HEK293 (cell line): ENCODE results near the gene SESN1.

Source experiments
- CTCF ChIA-PET: fragments of 350-600 bp; formaldehyde crosslinking; extraction: SDS; loops from one replicate; lab custom pipeline; 2021; ENCODE audit warnings: antibody characterized with exemption; lab: Yijun Ruan, JAX
- POLR2A ChIA-PET: fragments of 300-600 bp; formaldehyde crosslinking; extraction: SDS; loops from one replicate; lab custom pipeline; 2020; ENCODE audit warnings: antibody characterized with exemption, inconsistent platforms; lab: Yijun Ruan, JAX
- H3K27ac ChIP-seq: fragments of 200-500 bp; sonication (Bioruptor generic); 2 replicates; pipeline ENCODE4 v1.5.1; 2014; ENCODE audit warnings: low read depth, low read length, control low read depth, inconsistent platforms; ENCODE audit errors: extremely low read depth
- H3K36me3 ChIP-seq, 2 experiments: fragments of 200-500 bp in 1 of 2; sonication (Bioruptor generic) in 1 of 2; 1 replicate in 1 of 2; 2 replicates in 1 of 2; pipeline ENCODE4 v1.5.1; 2014 to 2017; ENCODE audit warnings: inconsistent platforms in 2 of 2, low read length in 2 of 2; ENCODE audit not compliant: control insufficient read depth in 2 of 2, insufficient read depth in 1 of 2
- H3K4me1 ChIP-seq: fragments of 200-500 bp; sonication (Bioruptor generic); 2 replicates; pipeline ENCODE4 v1.5.1; 2014; ENCODE audit warnings: mild to moderate bottlenecking, low read length, inconsistent platforms; ENCODE audit not compliant: control insufficient read depth, insufficient read depth
- H3K4me3 ChIP-seq: 2 replicates; pipeline ENCODE4 v1.5.1; 2011; ENCODE audit warnings: low read depth, mild to moderate bottlenecking, control low read depth, low read length, moderate library complexity
- H3K9me3 ChIP-seq: fragments of 200-500 bp; sonication (Bioruptor generic); 2 replicates; pipeline ENCODE4 v1.5.1; 2014; ENCODE audit warnings: low read depth, low read length, inconsistent platforms; ENCODE audit not compliant: control insufficient read depth, insufficient read depth
- KLF16 ChIP-seq: fragments of 450-650 bp; formaldehyde crosslinking; IDR thresholded peaks from 2 replicates; pipeline ENCODE4 v1.5.1; 2017; ENCODE audit warnings: missing biosample characterization, missing genetic modification characterization
- KLF7 ChIP-seq: fragments of 450-650 bp; formaldehyde crosslinking; IDR thresholded peaks from 2 replicates; pipeline ENCODE4 v1.5.1; 2016; ENCODE audit warnings: missing biosample characterization, missing genetic modification characterization, borderline replicate concordance
- KLF8 ChIP-seq: fragments of 450-650 bp; formaldehyde crosslinking; IDR thresholded peaks from 2 replicates; pipeline ENCODE4 v1.5.1; 2016; ENCODE audit warnings: missing biosample characterization, missing genetic modification characterization
- MZF1 ChIP-seq: fragments of 450-650 bp; formaldehyde crosslinking; IDR thresholded peaks from 2 replicates; pipeline ENCODE4 v1.5.1; 2017; ENCODE audit warnings: missing biosample characterization, missing genetic modification characterization, borderline replicate concordance
- SCRT2 ChIP-seq: fragments of 450-650 bp; formaldehyde crosslinking; IDR thresholded peaks from 2 replicates; pipeline ENCODE4 v1.5.1; 2016; ENCODE audit warnings: missing biosample characterization, missing genetic modification characterization
- TRIM28 ChIP-seq: IDR thresholded peaks from 2 replicates; pipeline ENCODE4 v1.6.1; 2011; ENCODE audit warnings: low read length, control low read depth, borderline replicate concordance
- ZNF132 ChIP-seq: fragments of 450-650 bp; formaldehyde crosslinking; IDR thresholded peaks from 2 replicates; pipeline ENCODE4 v1.5.1; 2017; ENCODE audit warnings: missing biosample characterization, missing genetic modification characterization, borderline replicate concordance
- ZNF184 ChIP-seq: fragments of 450-650 bp; IDR thresholded peaks from 2 replicates; pipeline ENCODE4 v1.5.1; 2018; ENCODE audit warnings: missing biosample characterization, mild to moderate bottlenecking, missing genetic modification characterization
- ZNF211 ChIP-seq: fragments of 450-650 bp; formaldehyde crosslinking; IDR thresholded peaks from 2 replicates; pipeline ENCODE4 v1.5.1; 2016; ENCODE audit warnings: low read depth, missing biosample characterization, missing genetic modification characterization
- ZNF292 ChIP-seq: fragments of 450-650 bp; formaldehyde crosslinking; IDR thresholded peaks from 2 replicates; pipeline ENCODE4 v1.5.1; 2016; ENCODE audit warnings: low read depth, missing biosample characterization, missing genetic modification characterization, borderline replicate concordance
- ZNF549 ChIP-seq: fragments of 450-650 bp; IDR thresholded peaks from 2 replicates; pipeline ENCODE4 v1.5.1; 2018; ENCODE audit warnings: missing biosample characterization, missing genetic modification characterization, mild to moderate bottlenecking, inconsistent platforms, moderate library complexity
- ZNF660 ChIP-seq: fragments of 450-650 bp; IDR thresholded peaks from 2 replicates; pipeline ENCODE4 v1.5.1; 2018; ENCODE audit warnings: missing biosample characterization, mild to moderate bottlenecking, missing genetic modification characterization
- ZSCAN23 ChIP-seq: fragments of 450-650 bp; formaldehyde crosslinking; IDR thresholded peaks from 2 replicates; pipeline ENCODE4 v1.5.1; 2016; ENCODE audit warnings: missing biosample characterization, missing genetic modification characterization
- TF ChIP-seq, protein P1 (sequence below): fragments of 450-650 bp; formaldehyde crosslinking; IDR thresholded peaks from 2 replicates; pipeline ENCODE4 v1.5.1; 2017; ENCODE audit warnings: missing biosample characterization, missing genetic modification characterization
- TF ChIP-seq, protein P2 (sequence below): fragments of 450-650 bp; formaldehyde crosslinking; IDR thresholded peaks from 2 replicates; pipeline ENCODE4 v1.5.1; 2016; ENCODE audit warnings: missing biosample characterization, missing genetic modification characterization
- TF ChIP-seq, protein P3 (sequence below): fragments of 450-650 bp; formaldehyde crosslinking; IDR thresholded peaks from 2 replicates; pipeline ENCODE4 v1.5.1; 2017; ENCODE audit warnings: missing biosample characterization, missing genetic modification characterization
- TF ChIP-seq, protein P4 (sequence below): IDR thresholded peaks from 2 replicates; pipeline ENCODE4 v1.6.1; 2011; ENCODE audit warnings: mild to moderate bottlenecking, low read depth, low read length, borderline replicate concordance
- TF ChIP-seq, protein P5 (sequence below): fragments of 450-650 bp; formaldehyde crosslinking; IDR thresholded peaks from 2 replicates; pipeline ENCODE4 v1.5.1; 2016; ENCODE audit warnings: missing biosample characterization, missing genetic modification characterization, low read depth

Gene SESN1

DNA sequence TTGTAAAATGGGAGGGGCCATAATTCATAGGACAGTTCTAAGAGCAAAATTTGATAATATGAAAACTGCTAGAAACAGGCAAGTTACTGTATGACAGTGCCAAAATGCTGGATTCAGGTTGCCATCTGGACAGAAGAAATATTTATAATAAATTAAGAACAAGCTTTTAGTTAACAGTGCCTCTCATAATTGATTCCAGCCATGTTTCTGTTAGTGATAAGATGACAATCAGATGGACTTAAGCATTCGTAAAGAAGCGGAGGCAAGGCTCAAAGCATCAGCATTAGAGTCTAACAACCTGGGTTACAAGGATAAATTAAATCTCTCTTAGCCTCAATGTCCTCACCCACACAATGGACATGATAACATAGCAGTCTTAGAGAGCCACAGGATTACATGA, 61.0 kb downstream of the SESN1 start (continued):
- TF ChIP-seq, protein P1, sequence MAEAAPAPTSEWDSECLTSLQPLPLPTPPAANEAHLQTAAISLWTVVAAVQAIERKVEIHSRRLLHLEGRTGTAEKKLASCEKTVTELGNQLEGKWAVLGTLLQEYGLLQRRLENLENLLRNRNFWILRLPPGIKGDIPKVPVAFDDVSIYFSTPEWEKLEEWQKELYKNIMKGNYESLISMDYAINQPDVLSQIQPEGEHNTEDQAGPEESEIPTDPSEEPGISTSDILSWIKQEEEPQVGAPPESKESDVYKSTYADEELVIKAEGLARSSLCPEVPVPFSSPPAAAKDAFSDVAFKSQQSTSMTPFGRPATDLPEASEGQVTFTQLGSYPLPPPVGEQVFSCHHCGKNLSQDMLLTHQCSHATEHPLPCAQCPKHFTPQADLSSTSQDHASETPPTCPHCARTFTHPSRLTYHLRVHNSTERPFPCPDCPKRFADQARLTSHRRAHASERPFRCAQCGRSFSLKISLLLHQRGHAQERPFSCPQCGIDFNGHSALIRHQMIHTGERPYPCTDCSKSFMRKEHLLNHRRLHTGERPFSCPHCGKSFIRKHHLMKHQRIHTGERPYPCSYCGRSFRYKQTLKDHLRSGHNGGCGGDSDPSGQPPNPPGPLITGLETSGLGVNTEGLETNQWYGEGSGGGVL (tag by site-specific recombination), result no peak
- TF ChIP-seq MZF1 (tag by site-specific recombination) (no peak), KLF7 (tag by site-specific recombination) (no peak), ZNF660 (tag by site-specific recombination) (no peak), ZSCAN23 (tag by site-specific recombination) (no peak), ZNF292 (tag by site-specific recombination) (no peak), ZNF132 (no peak), KLF16 (tag by site-specific recombination) (no peak)
- TF ChIP-seq, protein P2, sequence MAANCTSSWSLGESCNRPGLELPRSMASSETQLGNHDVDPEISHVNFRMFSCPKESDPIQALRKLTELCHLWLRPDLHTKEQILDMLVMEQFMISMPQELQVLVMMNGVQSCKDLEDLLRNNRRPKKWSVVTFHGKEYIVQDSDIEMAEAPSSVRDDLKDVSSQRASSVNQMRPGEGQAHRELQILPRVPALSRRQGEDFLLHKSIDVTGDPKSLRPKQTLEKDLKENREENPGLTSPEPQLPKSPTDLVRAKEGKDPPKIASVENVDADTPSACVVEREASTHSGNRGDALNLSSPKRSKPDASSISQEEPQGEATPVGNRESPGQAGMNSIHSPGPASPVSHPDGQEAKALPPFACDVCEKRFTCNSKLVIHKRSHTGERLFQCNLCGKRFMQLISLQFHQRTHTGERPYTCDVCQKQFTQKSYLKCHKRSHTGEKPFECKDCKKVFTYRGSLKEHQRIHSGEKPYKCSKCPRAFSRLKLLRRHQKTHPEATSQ (tag by site-specific recombination), result no peak
- TF ChIP-seq, protein P3, sequence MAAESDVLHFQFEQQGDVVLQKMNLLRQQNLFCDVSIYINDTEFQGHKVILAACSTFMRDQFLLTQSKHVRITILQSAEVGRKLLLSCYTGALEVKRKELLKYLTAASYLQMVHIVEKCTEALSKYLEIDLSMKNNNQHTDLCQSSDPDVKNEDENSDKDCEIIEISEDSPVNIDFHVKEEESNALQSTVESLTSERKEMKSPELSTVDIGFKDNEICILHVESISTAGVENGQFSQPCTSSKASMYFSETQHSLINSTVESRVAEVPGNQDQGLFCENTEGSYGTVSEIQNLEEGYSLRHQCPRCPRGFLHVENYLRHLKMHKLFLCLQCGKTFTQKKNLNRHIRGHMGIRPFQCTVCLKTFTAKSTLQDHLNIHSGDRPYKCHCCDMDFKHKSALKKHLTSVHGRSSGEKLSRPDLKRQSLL (tag by site-specific recombination), result no peak

DNA sequence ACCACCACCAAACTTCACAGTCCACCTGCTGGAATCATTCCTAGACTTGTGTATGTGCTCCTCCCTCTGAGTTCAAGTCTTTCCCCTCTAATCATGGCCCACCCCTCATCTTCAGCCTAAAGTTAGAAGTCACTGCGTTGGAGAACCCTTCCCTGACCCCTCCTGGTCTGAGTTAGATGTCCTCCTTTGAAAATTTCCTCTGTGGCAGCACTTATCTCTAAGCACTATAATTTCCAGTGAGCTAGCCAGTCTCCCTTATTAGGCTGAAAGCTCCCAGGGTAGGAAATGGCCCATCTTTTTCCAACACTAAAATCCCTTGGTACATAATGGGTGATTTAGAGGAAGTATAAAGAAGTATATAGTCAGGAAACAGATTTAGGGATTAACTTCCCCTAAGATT, 63.2 kb downstream of the SESN1 start:
- Histone ChIP-seq H3K4me1 (peaks cover 17% of the 10 kb centered on the region), H3K4me3 (no peak overlapping the region), H3K36me3 (no peaks in the 10 kb centered on the region), H3K9me3 (no peaks in the 10 kb centered on the region), H3K27ac (no peak overlapping the region)
- TF ChIP-seq KLF8 (tag by site-specific recombination) (no peak), ZNF211 (tag by site-specific recombination) (no peak)
- ChIA-PET POLR2A (no interaction called here), CTCF (interaction anchor here (0.5 kb wide), 1 partner anchor 489 kb away, joined by 3 read pairs; no protein-coding TSS in a partner anchor)

DNA sequence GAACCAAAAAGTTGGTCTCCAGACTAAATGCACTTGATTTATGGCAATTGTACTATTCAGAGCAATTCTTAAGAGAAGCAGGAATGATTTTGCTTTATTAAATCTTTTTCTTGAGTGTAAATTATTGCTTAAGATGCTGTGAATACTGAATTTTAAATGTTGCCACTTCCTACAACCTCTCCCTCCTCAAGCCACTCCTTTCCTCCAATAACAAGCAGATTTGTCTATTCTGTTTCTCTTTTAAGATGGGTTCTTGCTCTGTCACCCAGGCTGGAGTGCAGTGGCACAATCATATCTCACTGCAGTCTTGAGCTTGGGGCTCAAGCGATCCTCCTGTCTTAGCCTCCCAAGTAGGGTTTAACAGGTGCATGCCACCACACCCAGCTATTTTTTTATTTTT, 65.3 kb downstream of the SESN1 start:
- CTCF ChIA-PET, result interaction anchor here (0.5 to 1.7 kb wide), 3 partner anchors 10 to 488 kb away, joined by 3 to 5 read pairs (median 4); no protein-coding TSS in a partner anchor
- H3K4me1 ChIP-seq, result peaks cover 9% of the 10 kb centered on the region; the same call in 1 of the 2 replicates
- no peak overlapping the region for H3K4me3 ChIP-seq
- POLR2A ChIA-PET, result interaction anchor here (1.2 to 1.8 kb wide), 2 partner anchors 18 to 21 kb away, joined by 3 to 4 read pairs; no protein-coding TSS in a partner anchor
- no peaks in the 10 kb centered on the region for H3K36me3 ChIP-seq
- no peak overlapping the region for H3K27ac ChIP-seq
- no peaks in the 10 kb centered on the region for H3K9me3 ChIP-seq
- TF ChIP-seq TRIM28 (no peak), SCRT2 (tag by site-specific recombination) (peak; percentile 42; the same call in 1 of the 2 replicates)

DNA sequence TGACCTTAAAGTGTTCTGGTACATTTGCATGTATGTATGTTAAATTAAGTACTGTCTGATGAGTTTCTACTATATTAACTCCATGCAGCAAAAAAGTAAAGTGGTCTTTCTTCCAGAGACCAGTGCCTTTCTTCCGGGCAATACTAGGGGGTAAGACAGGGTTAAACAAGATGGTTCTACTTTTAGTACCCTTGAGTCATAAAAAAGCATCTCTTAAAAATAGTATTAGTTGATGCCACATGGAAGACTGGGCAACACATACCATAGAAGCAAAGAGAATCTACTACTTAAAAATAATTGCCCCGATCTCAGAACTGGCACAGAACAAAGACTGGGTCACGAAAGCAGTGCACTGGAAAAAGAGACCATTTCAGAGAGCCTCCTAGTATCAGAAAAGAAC, 66.2 kb downstream of the SESN1 start:
- ChIA-PET POLR2A (no interaction called here), CTCF (no interaction called here)
- Histone ChIP-seq H3K36me3 (no peaks in the 10 kb centered on the region), H3K4me1 (peaks cover 8% of the 10 kb centered on the region; the same call in 1 of the 2 replicates), H3K4me3 (no peak overlapping the region), H3K9me3 (no peaks in the 10 kb centered on the region), H3K27ac (no peak overlapping the region)
- TF ChIP-seq, protein P1 (tag by site-specific recombination), result no peak
- TF ChIP-seq, protein P4, sequence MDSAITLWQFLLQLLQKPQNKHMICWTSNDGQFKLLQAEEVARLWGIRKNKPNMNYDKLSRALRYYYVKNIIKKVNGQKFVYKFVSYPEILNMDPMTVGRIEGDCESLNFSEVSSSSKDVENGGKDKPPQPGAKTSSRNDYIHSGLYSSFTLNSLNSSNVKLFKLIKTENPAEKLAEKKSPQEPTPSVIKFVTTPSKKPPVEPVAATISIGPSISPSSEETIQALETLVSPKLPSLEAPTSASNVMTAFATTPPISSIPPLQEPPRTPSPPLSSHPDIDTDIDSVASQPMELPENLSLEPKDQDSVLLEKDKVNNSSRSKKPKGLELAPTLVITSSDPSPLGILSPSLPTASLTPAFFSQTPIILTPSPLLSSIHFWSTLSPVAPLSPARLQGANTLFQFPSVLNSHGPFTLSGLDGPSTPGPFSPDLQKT, result no peak
- TF ChIP-seq, protein P5, sequence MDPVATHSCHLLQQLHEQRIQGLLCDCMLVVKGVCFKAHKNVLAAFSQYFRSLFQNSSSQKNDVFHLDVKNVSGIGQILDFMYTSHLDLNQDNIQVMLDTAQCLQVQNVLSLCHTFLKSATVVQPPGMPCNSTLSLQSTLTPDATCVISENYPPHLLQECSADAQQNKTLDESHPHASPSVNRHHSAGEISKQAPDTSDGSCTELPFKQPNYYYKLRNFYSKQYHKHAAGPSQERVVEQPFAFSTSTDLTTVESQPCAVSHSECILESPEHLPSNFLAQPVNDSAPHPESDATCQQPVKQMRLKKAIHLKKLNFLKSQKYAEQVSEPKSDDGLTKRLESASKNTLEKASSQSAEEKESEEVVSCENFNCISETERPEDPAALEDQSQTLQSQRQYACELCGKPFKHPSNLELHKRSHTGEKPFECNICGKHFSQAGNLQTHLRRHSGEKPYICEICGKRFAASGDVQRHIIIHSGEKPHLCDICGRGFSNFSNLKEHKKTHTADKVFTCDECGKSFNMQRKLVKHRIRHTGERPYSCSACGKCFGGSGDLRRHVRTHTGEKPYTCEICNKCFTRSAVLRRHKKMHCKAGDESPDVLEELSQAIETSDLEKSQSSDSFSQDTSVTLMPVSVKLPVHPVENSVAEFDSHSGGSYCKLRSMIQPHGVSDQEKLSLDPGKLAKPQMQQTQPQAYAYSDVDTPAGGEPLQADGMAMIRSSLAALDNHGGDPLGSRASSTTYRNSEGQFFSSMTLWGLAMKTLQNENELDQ, result no peak
- TF ChIP-seq ZNF184 (no peak), ZNF549 (no peak)
